Measurements from ENCODE around the gene TMEM43. TPM values are rescaled to one million over a fixed set of nuclear protein-coding genes. Genes with fewer than 3 reads are reported as not detected.

Gene TMEM43
- total and polyA plus RNA-seq, 2 of the 13 experiments (the other 11 are each of a cell fraction or from before 2014, with no cell fraction given): 48.9 to 50.5 TPM

- TF ChIP-seq TBL1XR1 (IDR thresholded peaks at IDR 0.05; ENCODE audit: borderline replicate concordance, low read length, partially characterized antibody) (no peak), KAT8 (CRISPR knock-in tag; IDR thresholded peaks at IDR 0.05) (no peak), ETV5 (CRISPR knock-in tag; IDR thresholded peaks at IDR 0.05; ENCODE audit: borderline replicate concordance) (no peak), MBNL3 (CRISPR knock-in tag; conservative IDR thresholded peaks at IDR 0.05) (no peak), ZNF382 (CRISPR knock-in tag; IDR thresholded peaks at IDR 0.05; ENCODE audit: borderline replicate concordance) (no peak), RFX3 (CRISPR knock-in tag; IDR thresholded peaks at IDR 0.05) (no peak), ZNF292 (CRISPR knock-in tag; IDR thresholded peaks at IDR 0.05; ENCODE audit: borderline replicate concordance, low read depth) (no peak), ZC3H4 (CRISPR knock-in tag; IDR thresholded peaks at IDR 0.05; ENCODE audit: borderline replicate concordance) (no peak), NCOR1 (IDR thresholded peaks at IDR 0.05; ENCODE audit: borderline replicate concordance, low read length) (no peak), JUNB (CRISPR knock-in tag; IDR thresholded peaks at IDR 0.05; ENCODE audit: borderline replicate concordance) (no peak), ZFP37 (CRISPR knock-in tag; IDR thresholded peaks at IDR 0.05; ENCODE audit: borderline replicate concordance) (no peak), NRL (CRISPR knock-in tag; IDR thresholded peaks at IDR 0.05; ENCODE audit: borderline replicate concordance) (no peak), EED (CRISPR knock-in tag; IDR thresholded peaks at IDR 0.05) (no peak), SATB2 (CRISPR knock-in tag; IDR thresholded peaks at IDR 0.05) (no peak), DR1 (CRISPR knock-in tag; IDR thresholded peaks at IDR 0.05) (no peak), KDM2A (CRISPR knock-in tag; IDR thresholded peaks at IDR 0.05; ENCODE audit: borderline replicate concordance, low read depth) (no peak), TAF1 (CRISPR knock-in tag; IDR thresholded peaks at IDR 0.05) (no peak), ELF3 (CRISPR knock-in tag; IDR thresholded peaks at IDR 0.05) (no peak), ZNF343 (CRISPR knock-in tag; IDR thresholded peaks at IDR 0.05) (no peak)
- H3K27me3 ChIP-seq (ENCODE audit: control insufficient read depth in 1 of 2, insufficient read depth in 2 of 2, low read length in 2 of 2): no peaks in the 10 kb centered on the region
- no TSS peak for BruUV-seq (replicated peaks)
- DNase-seq (ENCODE audit: low spot score) (no peak), ATAC-seq (no peak), FAIRE-seq (no peak)
- in situ Hi-C loops (cut with HindIII; ENCODE audit: extremely low pct_ligation_motif_present, low pct_unique_long_range_greater_than_20kb): no loop called here
- H3K4me1 ChIP-seq (ENCODE audit: insufficient read depth, low read length): no peaks in the 10 kb centered on the region
- intact Hi-C loops (cut with micrococcal nuclease; ENCODE audit: unreplicated experiment): no loop called here
- ChIA-PET POLR2A (no interaction called here), CTCF (ENCODE audit: low intra/inter-chr PET ratio, low total read pairs) (no interaction called here)
- peaks cover 2% of the 10 kb centered on the region; the same call in 1 of the 2 replicates for H4K20me1 ChIP-seq (ENCODE audit: insufficient read depth, low read length)
- H3K36me3 ChIP-seq (replicated peaks in 1 of 2; ENCODE audit: control insufficient read depth in 1 of 2, insufficient read depth in 2 of 2, low read length in 2 of 2): peaks cover 23 to 97% of the 10 kb centered on the region in 2 experiments
- H3K79me2 ChIP-seq (ENCODE audit: insufficient read depth, low read length): no peaks in the 10 kb centered on the region
- WGBS (ENCODE audit: low lambda C conversion rate): 95% methylated on average over 2 of the region's 2 CpGs
- H2AFZ ChIP-seq (ENCODE audit: low read length): no peak overlapping the region
- no peak overlapping the region for H3K4me2 ChIP-seq (ENCODE audit: low read depth, low read length)
- H3K27ac ChIP-seq (ENCODE audit: extremely low read length, insufficient read depth, low read length): no peak overlapping the region
- H3K9me3 ChIP-seq (ENCODE audit: low read length): peaks cover 8% of the 10 kb centered on the region
- no peak overlapping the region for H3K4me3 ChIP-seq (replicated peaks in 1 of 3; ENCODE audit: insufficient read depth in 1 of 3, low read depth in 2 of 3, low read length in 3 of 3)
- no peak overlapping the region for H3K9ac ChIP-seq (ENCODE audit: insufficient read depth, low read depth, low read length)
Measured at GRCh38 chr3:14161282-14161681, 36.4 kb downstream of the TMEM43 start.
